A375 (cell line): ENCODE data around the gene REC114. TPM values are rescaled to one million over a fixed set of nuclear protein-coding genes. Genes with fewer than 3 reads are reported as not detected.

Experiments used
- total RNA-seq: library from RNA; depleted of rRNA; stranded (reverse); fragments of >200 nt; shearing (Covaris generic); gene quantifications from 2 replicates; pipeline ENCODE4 v1.2.3, GENCODE V29; 2014; rRNA removed

Gene REC114, protein sequence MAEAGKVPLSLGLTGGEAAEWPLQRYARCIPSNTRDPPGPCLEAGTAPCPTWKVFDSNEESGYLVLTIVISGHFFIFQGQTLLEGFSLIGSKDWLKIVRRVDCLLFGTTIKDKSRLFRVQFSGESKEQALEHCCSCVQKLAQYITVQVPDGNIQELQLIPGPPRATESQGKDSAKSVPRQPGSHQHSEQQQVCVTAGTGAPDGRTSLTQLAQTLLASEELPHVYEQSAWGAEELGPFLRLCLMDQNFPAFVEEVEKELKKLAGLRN
- not detected in 2 replicates for total RNA-seq

GRCh38 chr15:73442968-73443367 lies at the start of gene REC114:
TSS of gene REC114 (plus strand) at chr15:73443164. CDS start at chr15:73443186, 22 bp downstream.

Other genes starting within 250 kb of the REC114 start
- not detected in 2 replicates for gene HCN4, start 74.2 kb upstream of the REC114 start, total RNA-seq
- gene NPTN, start 190.2 kb downstream of the REC114 start, total RNA-seq, result 86.2 and 88.6 TPM in 2 replicates
- gene CD276, start 241.2 kb downstream of the REC114 start, total RNA-seq, result 62.0 and 85.1 TPM in 2 replicates